HepG2 (cell line): ENCODE data around the gene PPM1F. TPM values are rescaled to one million over a fixed set of nuclear protein-coding genes. Genes with fewer than 3 reads are reported as not detected.

Source experiments
- HOXA3 ChIP-seq: sonication (generic); formaldehyde crosslinking; IDR thresholded peaks from 2 replicates; pipeline ENCODE4 v1.5.0; 2020; ENCODE audit warnings: missing genetic modification reagents
- JUND ChIP-seq: sonication (generic); formaldehyde crosslinking; IDR thresholded peaks from 2 replicates; pipeline ENCODE4 v1.8.0; 2022; ENCODE audit warnings: mild to moderate bottlenecking, missing genetic modification reagents
- MNT ChIP-seq: fragments of 450-650 bp; IDR thresholded peaks from 2 replicates; pipeline ENCODE4 v1.6.1; 2016
- NFAT5 ChIP-seq: sonication (generic); formaldehyde crosslinking; IDR thresholded peaks from 2 replicates; pipeline ENCODE4 v1.4.0; 2020; ENCODE audit warnings: missing genetic modification reagents
- NFIB ChIP-seq: sonication (generic); formaldehyde crosslinking; IDR thresholded peaks from 2 replicates; pipeline ENCODE4 v1.9.0; 2021; ENCODE audit warnings: missing genetic modification reagents, mild to moderate bottlenecking, borderline replicate concordance
- PHF21A ChIP-seq: sonication (generic); formaldehyde crosslinking; IDR thresholded peaks from 2 replicates; pipeline ENCODE4 v1.5.0; 2020; ENCODE audit warnings: mild to moderate bottlenecking, missing genetic modification reagents
- POLR2AphosphoS5 ChIP-seq: IDR thresholded peaks from 2 replicates; pipeline ENCODE4 v1.6.1; 2012; ENCODE audit warnings: low read depth, low read length
- STAG1 ChIP-seq: sonication (generic); formaldehyde crosslinking; IDR thresholded peaks from 2 replicates; pipeline ENCODE4 v1.4.0; 2020; ENCODE audit warnings: missing genetic modification reagents
- ZNF136 ChIP-seq: sonication (generic); formaldehyde crosslinking; IDR thresholded peaks from 2 replicates; pipeline ENCODE4 v1.8.1; 2022; ENCODE audit warnings: low read depth, mild to moderate bottlenecking, moderate library complexity, missing genetic modification reagents
- ZNF230 ChIP-seq: sonication (generic); formaldehyde crosslinking; IDR thresholded peaks from 2 replicates; pipeline ENCODE4 v1.4.0; 2020; ENCODE audit warnings: mild to moderate bottlenecking, missing genetic modification reagents
- ZNF317 ChIP-seq: sonication (generic); formaldehyde crosslinking; IDR thresholded peaks from 2 replicates; pipeline ENCODE4 v1.5.0; 2020; ENCODE audit warnings: mild to moderate bottlenecking, missing genetic modification reagents
- ZNF564 ChIP-seq: sonication (generic); formaldehyde crosslinking; IDR thresholded peaks from 2 replicates; pipeline ENCODE4 v1.8.1; 2023; ENCODE audit warnings: mild to moderate bottlenecking, missing genetic modification reagents
- ZNF674 ChIP-seq: sonication (generic); formaldehyde crosslinking; IDR thresholded peaks from 2 replicates; pipeline ENCODE4 v1.5.0; 2020; ENCODE audit warnings: low read depth, mild to moderate bottlenecking, missing genetic modification reagents
- ZNF703 ChIP-seq: sonication (generic); formaldehyde crosslinking; IDR thresholded peaks from 2 replicates; pipeline ENCODE4 v1.5.1; 2020; ENCODE audit warnings: missing genetic modification reagents, mild to moderate bottlenecking, moderate library complexity, borderline replicate concordance
- ZNF878 ChIP-seq: sonication (generic); formaldehyde crosslinking; IDR thresholded peaks from 2 replicates; pipeline ENCODE4 v1.8.1; 2023; ENCODE audit warnings: mild to moderate bottlenecking, missing genetic modification reagents, moderate library complexity
- polyA plus RNA-seq, 8 experiments: library from polyadenylated mRNA; depleted of rRNA in 3 of 8; stranded (reverse) in 7 of 8; unstranded in 1 of 8; fragments of >200 nt; fragmentation: Illumina TruSeq in 4 of 8; extraction: Trizol in 4 of 8; gene quantifications; 2 replicates each; pipeline versions ENCODE4 v1.2.1 to v1.2.3, GENCODE V29; 2011 to 2016; ENCODE audit warnings: low read depth in 4 of 8, missing spikeins in 1 of 8, mixed read lengths in 1 of 8; ENCODE audit not compliant: insufficient read depth in 1 of 8
- total RNA-seq, 5 experiments: library from RNA; depleted of rRNA; stranded (reverse); fragments of >200 nt; fragmentation: Illumina TruSeq; extraction: Trizol; gene quantifications; 2 replicates each; pipeline ENCODE4 v1.2.3, GENCODE V29; 2016; ENCODE audit warnings: low read depth in 1 of 5
- TF ChIP-seq, protein P1 (sequence below): sonication (generic); formaldehyde crosslinking; IDR thresholded peaks from 2 replicates; pipeline ENCODE4 v1.9.0; 2021; ENCODE audit warnings: missing genetic modification reagents, mild to moderate bottlenecking, borderline replicate concordance
- TF ChIP-seq, protein P2 (sequence below): sonication (generic); formaldehyde crosslinking; IDR thresholded peaks from 2 replicates; pipeline ENCODE4; 2020; ENCODE audit warnings: missing genetic modification reagents, mild to moderate bottlenecking, borderline replicate concordance

The PPM1F gene
- total and polyA plus RNA-seq, 2 of the 13 experiments (the other 11 are each of a cell fraction or from before 2014, with no cell fraction given): 11.0 to 19.6 TPM

GRCh38 chr22:21902296-21903087 is 50.2 kb downstream of the PPM1F start (continued):
- TF ChIP-seq MNT: no peak
- TF ChIP-seq ZNF317 (CRISPR knock-in tag): no peak
- TF ChIP-seq, protein P1, sequence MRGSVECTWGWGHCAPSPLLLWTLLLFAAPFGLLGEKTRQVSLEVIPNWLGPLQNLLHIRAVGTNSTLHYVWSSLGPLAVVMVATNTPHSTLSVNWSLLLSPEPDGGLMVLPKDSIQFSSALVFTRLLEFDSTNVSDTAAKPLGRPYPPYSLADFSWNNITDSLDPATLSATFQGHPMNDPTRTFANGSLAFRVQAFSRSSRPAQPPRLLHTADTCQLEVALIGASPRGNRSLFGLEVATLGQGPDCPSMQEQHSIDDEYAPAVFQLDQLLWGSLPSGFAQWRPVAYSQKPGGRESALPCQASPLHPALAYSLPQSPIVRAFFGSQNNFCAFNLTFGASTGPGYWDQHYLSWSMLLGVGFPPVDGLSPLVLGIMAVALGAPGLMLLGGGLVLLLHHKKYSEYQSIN (CRISPR knock-in tag): no peak
- no peak for TF ChIP-seq ZNF674 (CRISPR knock-in tag)
- no peak for TF ChIP-seq ZNF703
- TF ChIP-seq NFIB (CRISPR knock-in tag): no peak
- no peak for TF ChIP-seq POLR2AphosphoS5
- no peak for TF ChIP-seq ZNF230 (CRISPR knock-in tag)
- TF ChIP-seq ZNF564 (CRISPR knock-in tag): no peak
- no peak for TF ChIP-seq HOXA3 (CRISPR knock-in tag)
- TF ChIP-seq NFAT5: no peak
- TF ChIP-seq JUND (CRISPR knock-in tag): no peak
- TF ChIP-seq STAG1 (CRISPR knock-in tag): no peak
- no peak for TF ChIP-seq ZNF136 (CRISPR knock-in tag)
- 0 out of 2 replicates have a peak, but pooled peaks have one; percentile 24 for TF ChIP-seq PHF21A
- TF ChIP-seq ZNF878 (CRISPR knock-in tag): no peak
- TF ChIP-seq, protein P2, sequence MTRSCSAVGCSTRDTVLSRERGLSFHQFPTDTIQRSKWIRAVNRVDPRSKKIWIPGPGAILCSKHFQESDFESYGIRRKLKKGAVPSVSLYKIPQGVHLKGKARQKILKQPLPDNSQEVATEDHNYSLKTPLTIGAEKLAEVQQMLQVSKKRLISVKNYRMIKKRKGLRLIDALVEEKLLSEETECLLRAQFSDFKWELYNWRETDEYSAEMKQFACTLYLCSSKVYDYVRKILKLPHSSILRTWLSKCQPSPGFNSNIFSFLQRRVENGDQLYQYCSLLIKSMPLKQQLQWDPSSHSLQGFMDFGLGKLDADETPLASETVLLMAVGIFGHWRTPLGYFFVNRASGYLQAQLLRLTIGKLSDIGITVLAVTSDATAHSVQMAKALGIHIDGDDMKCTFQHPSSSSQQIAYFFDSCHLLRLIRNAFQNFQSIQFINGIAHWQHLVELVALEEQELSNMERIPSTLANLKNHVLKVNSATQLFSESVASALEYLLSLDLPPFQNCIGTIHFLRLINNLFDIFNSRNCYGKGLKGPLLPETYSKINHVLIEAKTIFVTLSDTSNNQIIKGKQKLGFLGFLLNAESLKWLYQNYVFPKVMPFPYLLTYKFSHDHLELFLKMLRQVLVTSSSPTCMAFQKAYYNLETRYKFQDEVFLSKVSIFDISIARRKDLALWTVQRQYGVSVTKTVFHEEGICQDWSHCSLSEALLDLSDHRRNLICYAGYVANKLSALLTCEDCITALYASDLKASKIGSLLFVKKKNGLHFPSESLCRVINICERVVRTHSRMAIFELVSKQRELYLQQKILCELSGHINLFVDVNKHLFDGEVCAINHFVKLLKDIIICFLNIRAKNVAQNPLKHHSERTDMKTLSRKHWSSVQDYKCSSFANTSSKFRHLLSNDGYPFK (CRISPR knock-in tag): no peak
